Activated B cell treated with CpG ODN at 0.5 μM for 24 hours (primary cell): Measurements from ENCODE around the gene RHOBTB3. TPM values are rescaled to one million over a fixed set of nuclear protein-coding genes. Genes with fewer than 3 reads are reported as not detected.

ENCODE experiments used
- ATAC-seq: fragments of 200-7000 bp; cut with Tn5 transposase; one replicate; pipeline ENCODE4 v1.10.0; 2021; ENCODE audit warnings: low read depth, mild to moderate bottlenecking, moderate library complexity
- CTCF ChIA-PET: fragments of 350-600 bp; sonication (Branson Sonifier 250); formaldehyde crosslinking; loops from one replicate; lab custom pipeline; 2021; ENCODE audit warnings: antibody characterized with exemption; lab: Charles Lee
- POLR2A ChIA-PET: fragments of 350-600 bp; sonication (Branson Sonifier 250); formaldehyde crosslinking; loops from one replicate; lab custom pipeline; 2021; ENCODE audit warnings: antibody characterized with exemption; lab: Charles Lee
- DNase-seq: peaks from one replicate; pipeline ENCODE4 v3.0.0; 2022
- H3K27ac Mint-ChIP-seq: one replicate; pipeline ENCODE4 v1.8.0; 2020; ENCODE audit warnings: mixed read lengths
- H3K27me3 Mint-ChIP-seq: one replicate; pipeline ENCODE4 v1.8.0; 2021; ENCODE audit warnings: mixed read lengths
- H3K36me3 Mint-ChIP-seq: one replicate; pipeline ENCODE4 v1.8.0; 2021; ENCODE audit warnings: low read depth, mixed read lengths
- H3K4me1 Mint-ChIP-seq: one replicate; pipeline ENCODE4 v1.8.0; 2021; ENCODE audit warnings: mixed read lengths
- H3K4me3 Mint-ChIP-seq: one replicate; pipeline ENCODE4 v1.8.0; 2020; ENCODE audit warnings: mild to moderate bottlenecking, mixed read lengths
- H3K9me3 Mint-ChIP-seq: one replicate; pipeline ENCODE4 v1.8.0; 2020; ENCODE audit warnings: mixed read lengths
- CTCF ChIP-seq: fragments of 200-600 bp; IDR thresholded peaks from one replicate; pipeline ENCODE4 v1.8.0; 2022; ENCODE audit warnings: antibody characterized with exemption, mild to moderate bottlenecking
- intact Hi-C: fragments of 100-400 bp; cut with micrococcal nuclease; formaldehyde crosslinking; loops from one replicate; pipeline ENCODE4 v1.15.1; 2024
- total RNA-seq: library from RNA; stranded (reverse); gene quantifications from 2 replicates; pipeline ENCODE4 v1.2.3, GENCODE V29; 2022

Gene RHOBTB3
- total RNA-seq, 1 donor from 2014 or later = 3.3 TPM

DNA sequence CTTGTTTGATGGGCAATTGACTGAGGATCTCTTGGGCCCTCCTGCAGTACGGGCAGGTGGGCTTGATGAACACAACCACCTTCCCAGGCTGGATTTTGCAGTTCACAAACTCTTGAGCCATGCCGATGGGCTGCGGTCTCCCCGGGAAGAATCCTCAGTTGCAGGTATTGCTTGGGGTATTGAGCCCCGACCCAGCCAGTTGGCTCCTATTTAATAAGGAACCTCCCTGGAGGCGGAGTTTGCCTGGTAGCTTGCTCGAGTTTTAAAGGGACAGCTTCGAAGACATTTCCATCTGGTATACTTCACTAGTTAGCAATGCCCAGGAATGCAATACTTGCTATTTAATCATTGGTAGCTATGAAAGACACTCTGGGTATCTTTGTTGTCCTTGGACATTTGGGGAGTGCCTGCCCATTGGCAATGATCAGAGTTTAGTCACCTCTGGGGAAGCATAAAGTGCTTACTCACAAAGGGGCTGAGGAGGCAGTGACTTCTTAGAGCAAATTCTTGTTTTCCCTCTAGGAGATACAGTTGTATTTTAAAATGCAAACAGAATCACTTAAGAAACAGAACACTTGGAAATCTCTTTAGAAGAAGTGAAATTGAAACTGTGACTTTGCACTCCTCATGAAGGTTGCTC, 91.5 kb downstream of the RHOBTB3 start, which contains the start of gene GLRX:
Gene GLRX (minus strand): TSS at position 185 of the 640 bp plus-strand sequence. CDS start 64 bp downstream, at position 121.
- POLR2A ChIA-PET = interaction anchor here (0.5 to 10.1 kb wide), 13 partner anchors 9 to 1360 kb away, joined by 3 to 233 read pairs (median 8); partner anchors contain the start of gene RFESD

DNA sequence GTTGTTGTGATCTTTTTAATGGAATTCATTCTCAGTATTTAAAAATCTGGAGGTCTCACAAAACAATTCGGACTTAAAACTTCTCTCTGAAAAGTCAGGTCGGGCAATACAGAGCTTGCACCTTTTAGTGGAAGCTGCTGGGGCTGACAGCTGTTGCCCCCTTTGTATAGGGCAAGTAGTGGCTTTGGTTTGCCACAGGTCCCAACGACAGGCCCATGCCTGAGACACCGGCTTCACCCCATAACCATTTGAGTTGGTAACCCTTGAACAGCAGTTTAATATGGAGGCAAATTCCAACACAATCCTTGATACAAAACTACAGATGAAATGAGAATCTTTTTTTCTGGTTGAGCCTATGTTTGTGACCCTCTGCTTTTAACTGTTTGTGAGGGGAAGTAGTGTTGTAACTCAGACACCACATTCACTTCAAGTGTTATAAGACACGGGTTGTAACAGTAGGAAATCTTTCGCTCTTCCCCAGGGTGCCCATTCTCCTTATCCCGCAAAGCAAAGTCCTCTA, 92.1 kb downstream of the RHOBTB3 start:
- Mint-ChIP-seq H3K9me3 (no peaks in the 10 kb centered on the region), H3K27ac (peak overlapping the region; percentile 98), H3K36me3 (peaks cover 13% of the 10 kb centered on the region), H3K27me3 (no peaks in the 10 kb centered on the region), H3K4me1 (peaks cover 66% of the 10 kb centered on the region), H3K4me3 (peak overlapping the region; percentile 95)
- no peak for ATAC-seq
- intact Hi-C loops = loop anchor here (2.0 to 10.0 kb wide), 4 partner anchors 138 to 1359 kb away; partner anchors contain the start of genes ELL2, ERAP1 and RIOK2
- TF ChIP-seq CTCF = no peak
- DNase-seq = no peak
- POLR2A ChIA-PET = interaction anchor here (0.6 to 10.1 kb wide), 9 partner anchors 8 to 838 kb away, joined by 3 to 233 read pairs (median 13); partner anchors contain the start of gene RFESD
- CTCF ChIA-PET = interaction anchor here (1.1 to 4.5 kb wide), 5 partner anchors 8 to 42 kb away, joined by 4 to 32 read pairs (median 6); no protein-coding TSS in a partner anchor

More for the DNA sequence above, 91.5 kb downstream of the RHOBTB3 start, which contains the start of gene GLRX:
- Mint-ChIP-seq H3K4me3 (peak within 1 kb of the TSS; percentile 95), H3K27ac (peak within 1 kb of the TSS; percentile 98), H3K4me1 (peaks cover 72% of the 10 kb centered on the region), H3K27me3 (no peaks in the 10 kb centered on the region), H3K36me3 (peaks cover 16% of the 10 kb centered on the region), H3K9me3 (no peaks in the 10 kb centered on the region)
- no peak for DNase-seq
- no peak for TF ChIP-seq CTCF
- CTCF ChIA-PET = interaction anchor here (1.1 to 4.5 kb wide), 7 partner anchors 9 to 60 kb away, joined by 3 to 32 read pairs (median 6); no protein-coding TSS in a partner anchor
- ATAC-seq = peak; percentile 30
- intact Hi-C loops = loop anchor here (1.0 to 10.0 kb wide), 8 partner anchors 12 to 1360 kb away; partner anchors contain the start of genes ELL2, ERAP1 and RIOK2

DNA sequence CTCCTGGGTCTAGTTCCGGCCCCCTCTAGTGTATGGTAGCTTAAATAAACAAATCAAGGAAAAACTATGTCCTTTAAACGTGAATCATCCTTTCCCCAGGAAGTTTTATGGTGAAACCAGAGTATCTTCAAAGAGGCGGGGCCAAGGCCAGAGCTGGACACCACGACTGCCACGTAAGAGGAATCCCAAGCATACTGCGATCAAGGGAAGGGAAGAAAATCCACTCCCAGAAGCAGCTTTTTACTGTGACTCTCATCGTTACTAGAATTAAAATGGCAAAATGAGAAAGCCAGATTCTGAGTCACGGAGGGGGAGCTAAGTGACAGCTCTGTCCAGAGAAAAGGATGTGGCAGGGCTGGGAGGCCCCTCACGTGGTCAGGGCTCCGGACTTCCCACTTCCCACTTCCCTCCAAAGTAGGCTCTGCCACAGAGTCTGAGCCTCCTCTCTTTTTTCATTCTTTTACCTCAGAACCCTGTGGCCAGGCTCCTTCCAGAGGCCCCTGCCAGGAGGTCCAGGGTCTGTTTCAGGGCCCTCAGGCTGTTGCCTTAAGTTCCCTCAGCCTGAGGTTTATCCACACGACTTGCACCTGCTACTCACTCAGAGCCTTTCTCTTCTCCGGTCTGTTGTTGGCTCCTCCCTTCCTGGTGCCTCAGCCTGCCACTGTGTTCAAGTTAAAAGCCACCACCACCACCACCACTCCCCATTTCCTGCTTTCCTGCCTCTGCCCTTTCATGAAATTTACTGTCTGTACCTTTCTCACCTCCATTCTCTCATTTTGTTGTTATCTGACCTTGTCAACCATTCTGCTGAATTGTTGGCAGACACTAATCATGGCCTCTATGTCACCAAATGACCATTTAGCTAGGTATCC, 92.8 kb downstream of the RHOBTB3 start:
- Mint-ChIP-seq H3K36me3 (peaks cover 13% of the 10 kb centered on the region), H3K9me3 (no peaks in the 10 kb centered on the region), H3K27me3 (no peaks in the 10 kb centered on the region), H3K4me3 (peak overlapping the region; percentile 95), H3K4me1 (peaks cover 59% of the 10 kb centered on the region), H3K27ac (peak overlapping the region; percentile 98)
- intact Hi-C loops = loop anchor here (2.0 to 10.0 kb wide), 4 partner anchors 137 to 1358 kb away; partner anchors contain the start of genes ELL2, ERAP1 and RIOK2
- no peak for TF ChIP-seq CTCF
- ATAC-seq = no peak
- DNase-seq = no peak
- ChIA-PET CTCF (interaction anchor here (1.1 to 4.5 kb wide), 5 partner anchors 8 to 43 kb away, joined by 3 to 32 read pairs (median 5); no protein-coding TSS in a partner anchor), POLR2A (interaction anchor here (0.6 to 10.1 kb wide), 4 partner anchors 8 to 45 kb away, joined by 3 to 233 read pairs (median 117); no protein-coding TSS in a partner anchor)

GRCh38 chr5:95824747-95825146, 93.6 kb downstream of the RHOBTB3 start:
- Mint-ChIP-seq H3K4me1 (peaks cover 51% of the 10 kb centered on the region), H3K4me3 (no peak overlapping the region), H3K36me3 (peaks cover 13% of the 10 kb centered on the region)

More at GRCh38 chr5:95824747-95825146, 93.6 kb downstream of the RHOBTB3 start:
- Mint-ChIP-seq H3K27me3 (no peaks in the 10 kb centered on the region), H3K9me3 (no peaks in the 10 kb centered on the region), H3K27ac (peak overlapping the region; percentile 98)
- ATAC-seq (no peak), DNase-seq (no peak)
- TF ChIP-seq CTCF = no peak
- ChIA-PET CTCF (interaction anchor here (1.2 to 4.5 kb wide), 2 partner anchors 19 to 43 kb away, joined by 3 to 32 read pairs; no protein-coding TSS in a partner anchor), POLR2A (interaction anchor here (0.6 to 10.1 kb wide), 3 partner anchors 13 to 172 kb away, joined by 3 to 233 read pairs (median 203); no protein-coding TSS in a partner anchor)
- intact Hi-C loops = loop anchor here (5.0 to 10.0 kb wide), 2 partner anchors 980 to 1358 kb away; partner anchors contain the start of genes ERAP1 and RIOK2
